ENCODE data around the gene SIPA1L3.
"Not testable (repeated sequence)": the region's sequence is repeated elsewhere in the genome, so short reads cannot be mapped to it uniquely, and the experiment has no call there.

The SIPA1L3 gene

GRCh38 chr19:37906869-37907734, at the start of gene SIPA1L3:
Gene SIPA1L3, plus strand, starts transcription at chr19:37907208. Its CDS starts 174,358 bp downstream, at chr19:38081566.
- DNase-seq: peak; percentile 93

- no peak for DNase-seq
These were observed 42.5 kb upstream of the SIPA1L3 start for GRCh38 chr19:37864501-37864900.

- not testable (repeated sequence) for DNase-seq
These were observed 41.1 kb upstream of the SIPA1L3 start for GRCh38 chr19:37865930-37866329.

- no peak for DNase-seq
These were observed 39.2 kb upstream of the SIPA1L3 start for GRCh38 chr19:37867831-37868230.

GRCh38 chr19:37869766-37870340, 37.2 kb upstream of the SIPA1L3 start:
- DNase-seq: no peak

GRCh38 chr19:37872383-37872782, 34.6 kb upstream of the SIPA1L3 start:
- no peak for DNase-seq

GRCh38 chr19:37874784-37875183, 32.2 kb upstream of the SIPA1L3 start:
- DNase-seq: no peak

- no peak for DNase-seq
These were observed 31.0 kb upstream of the SIPA1L3 start for GRCh38 chr19:37876032-37876431.

- no peak for DNase-seq
These were observed 29.9 kb upstream of the SIPA1L3 start for GRCh38 chr19:37877147-37877546.

- no peak for DNase-seq
These were observed 21.6 kb upstream of the SIPA1L3 start for GRCh38 chr19:37885392-37885791.

GRCh38 chr19:37886571-37886970, 20.4 kb upstream of the SIPA1L3 start:
- DNase-seq: no peak

- DNase-seq: no peak
These were observed 13.0 kb upstream of the SIPA1L3 start for GRCh38 chr19:37893845-37894575.

- no peak for DNase-seq
These were observed 10.8 kb upstream of the SIPA1L3 start for GRCh38 chr19:37896180-37896579.

- DNase-seq: no peak
These were observed 7.6 kb upstream of the SIPA1L3 start for GRCh38 chr19:37899453-37899852.

- DNase-seq: no peak
These were observed 7.0 kb upstream of the SIPA1L3 start for GRCh38 chr19:37899966-37900365.

- peak; percentile 61 for DNase-seq
These were observed 4.3 kb upstream of the SIPA1L3 start for GRCh38 chr19:37902668-37903067.

- DNase-seq: no peak
These were observed 3.9 kb upstream of the SIPA1L3 start for GRCh38 chr19:37903096-37903495.

- peak; percentile 61 for DNase-seq
These were observed 801 bp upstream of the SIPA1L3 start, which contains the start of gene WDR87 for GRCh38 chr19:37905946-37906868. Gene WDR87, minus strand, starts transcription at chr19:37906594. Its CDS starts 8,355 bp downstream, at chr19:37898239.

- no peak for DNase-seq
These were observed 887 bp downstream of the SIPA1L3 start for GRCh38 chr19:37907735-37908455.

- no peak for DNase-seq
These were observed 2.7 kb downstream of the SIPA1L3 start for GRCh38 chr19:37909661-37910199.

- DNase-seq: no peak
These were observed 7.9 kb downstream of the SIPA1L3 start for GRCh38 chr19:37914908-37915307.

Data from NCI-H1092 (cell line).